SK-N-SH (cell line): ENCODE measurements around the gene RIN3. TPM values are rescaled to one million over a fixed set of nuclear protein-coding genes. Genes with fewer than 3 reads are reported as not detected.

ENCODE experiments used
- CTCF ChIA-PET: fragments of 300-600, 350-600 bp; formaldehyde crosslinking; extraction: SDS; loops from one replicate; lab custom pipeline; 2021; lab: Yijun Ruan, JAX
- POLR2A ChIA-PET: fragments of 350-600 bp; sonication (Branson Sonifier 250); formaldehyde crosslinking; extraction: SDS; loops from one replicate; lab custom pipeline; 2020; ENCODE audit warnings: antibody characterized with exemption, inconsistent platforms; lab: Yijun Ruan, JAX
- DNase-seq: peaks from one replicate; pipeline ENCODE4 v3.0.0; 2012
- H2AFZ ChIP-seq: fragments of 200-600 bp; sonication (generic); 2 replicates; pipeline ENCODE4 v1.8.1; 2016; ENCODE audit warnings: antibody characterized with exemption, mild to moderate bottlenecking, low read depth
- H3F3A ChIP-seq: fragments of 200-600 bp; sonication (generic); replicated peaks from 2 replicates; pipeline ENCODE3; 2016; ENCODE audit warnings: antibody characterized with exemption, mild to moderate bottlenecking; ENCODE audit not compliant: insufficient read depth
- H3K27ac ChIP-seq, 2 experiments: fragments of 200-500 bp in 1 of 2; fragments of 200-600 bp in 1 of 2; sonication (Bioruptor generic) in 1 of 2; sonication (generic), shearing (Covaris generic) in 1 of 2; 2 replicates each; pipeline versions ENCODE4 v1.5.1 to v1.6.1; 2014 to 2016; ENCODE audit warnings: low read depth in 2 of 2, inconsistent platforms in 1 of 2, low read length in 1 of 2, mild to moderate bottlenecking in 1 of 2, mixed read lengths in 1 of 2
- H3K27me3 ChIP-seq: fragments of 200-600 bp; sonication (generic), shearing (Covaris generic); 2 replicates; pipeline ENCODE4 v1.6.1; 2016; ENCODE audit warnings: mixed run types; ENCODE audit not compliant: insufficient read depth
- H3K36me3 ChIP-seq, 2 experiments: fragments of 200-500 bp in 1 of 2; fragments of 200-600 bp in 1 of 2; sonication (Bioruptor generic) in 1 of 2; sonication (generic) in 1 of 2; replicated peaks in 1 of 2; 2 replicates each; pipeline versions ENCODE3 to v1.5.1; 2014 to 2016; ENCODE audit warnings: low read length in 1 of 2, mild to moderate bottlenecking in 1 of 2; ENCODE audit not compliant: insufficient read depth in 2 of 2, control insufficient read depth in 1 of 2
- H3K4me1 ChIP-seq, 2 experiments: fragments of 200-500 bp in 1 of 2; fragments of 200-600 bp in 1 of 2; sonication (Bioruptor generic) in 1 of 2; sonication (generic), shearing (Covaris generic) in 1 of 2; 2 replicates each; pipeline versions ENCODE4 v1.5.1 to v1.6.1; 2014 to 2016; ENCODE audit warnings: low read depth in 1 of 2, low read length in 1 of 2, mixed run types in 1 of 2; ENCODE audit not compliant: insufficient read depth in 2 of 2, control insufficient read depth in 1 of 2
- H3K4me2 ChIP-seq: fragments of 200-600 bp; sonication (generic), shearing (Covaris generic); 2 replicates; pipeline ENCODE4 v1.6.1; 2017; ENCODE audit warnings: mixed run types
- H3K4me3 ChIP-seq, 2 experiments: fragments of 200-500 bp in 1 of 2; fragments of 200-600 bp in 1 of 2; sonication (Bioruptor generic) in 1 of 2; sonication (generic), shearing (Covaris generic) in 1 of 2; 2 replicates each; pipeline versions ENCODE4 v1.5.1 to v1.8.1; 2014 to 2016; ENCODE audit warnings: low read depth in 2 of 2, inconsistent platforms in 1 of 2, low read length in 1 of 2, mild to moderate bottlenecking in 1 of 2, mixed read lengths in 1 of 2, moderate library complexity in 1 of 2
- H3K79me2 ChIP-seq: fragments of 200-600 bp; sonication (generic); 2 replicates; pipeline ENCODE4 v1.8.1; 2017; ENCODE audit warnings: mild to moderate bottlenecking; ENCODE audit not compliant: insufficient read depth
- H3K9ac ChIP-seq: fragments of 200-600 bp; sonication (generic); 2 replicates; pipeline ENCODE4 v1.6.1; 2017; ENCODE audit warnings: mixed run types
- H3K9me2 ChIP-seq: fragments of 200-600 bp; sonication (generic); 2 replicates; pipeline ENCODE4 v1.6.1; 2017; ENCODE audit warnings: mixed run types
- H3K9me3 ChIP-seq: fragments of 200-600 bp; sonication (generic); 2 replicates; pipeline ENCODE4 v1.6.1; 2017; ENCODE audit warnings: mixed run types, mild to moderate bottlenecking, moderate library complexity
- H4K20me1 ChIP-seq: fragments of 200-600 bp; sonication (generic); 2 replicates; pipeline ENCODE4 v1.6.1; 2017; ENCODE audit warnings: mild to moderate bottlenecking, mixed run types; ENCODE audit not compliant: insufficient read depth
- FOSL2 ChIP-seq: IDR thresholded peaks from 2 replicates; pipeline ENCODE4 v1.4.0; 2012; ENCODE audit warnings: low read depth, mild to moderate bottlenecking, moderate library complexity, borderline replicate concordance
- FOXM1 ChIP-seq: IDR thresholded peaks from 2 replicates; pipeline ENCODE4 v1.4.0; 2012; ENCODE audit warnings: low read depth, mild to moderate bottlenecking
- MEF2A ChIP-seq: IDR thresholded peaks from 2 replicates; pipeline ENCODE4 v1.4.0; 2012; ENCODE audit warnings: low read depth, borderline replicate concordance
- NFIC ChIP-seq: IDR thresholded peaks from 2 replicates; pipeline ENCODE4 v1.4.0; 2012; ENCODE audit warnings: borderline replicate concordance
- NRF1 ChIP-seq: IDR thresholded peaks from 2 replicates; pipeline ENCODE4 v1.6.1; 2012; ENCODE audit warnings: low read depth, mild to moderate bottlenecking, low read length
- POLR2AphosphoS5 ChIP-seq: IDR thresholded peaks from 2 replicates; pipeline ENCODE4 v1.6.1; 2012; ENCODE audit warnings: low read depth, low read length
- RFX5 ChIP-seq: IDR thresholded peaks from 2 replicates; pipeline ENCODE4 v1.6.1; 2012; ENCODE audit warnings: mild to moderate bottlenecking, improper control_type of control experiment, low read length
- SMC3 ChIP-seq: IDR thresholded peaks from 2 replicates; pipeline ENCODE4 v1.6.1; 2012; ENCODE audit warnings: low read depth, low read length, improper control_type of control experiment
- TAF1 ChIP-seq: IDR thresholded peaks from 2 replicates; pipeline ENCODE4 v1.6.1; 2012; ENCODE audit warnings: low read depth, mild to moderate bottlenecking, low read length, moderate library complexity, borderline replicate concordance
- TCF12 ChIP-seq: IDR thresholded peaks from 2 replicates; pipeline ENCODE4 v1.4.0; 2012
- TEAD4 ChIP-seq: IDR thresholded peaks from 2 replicates; pipeline ENCODE4 v1.4.0; 2012; ENCODE audit warnings: mild to moderate bottlenecking, borderline replicate concordance; ENCODE audit not compliant: insufficient read depth
- YY1 ChIP-seq: IDR thresholded peaks from 2 replicates; pipeline ENCODE4 v1.4.0; 2012; ENCODE audit warnings: low read depth, mild to moderate bottlenecking
- WGBS: methylation state at CpG from one replicate; pipeline ENCODE4 v1.1.6; 2017; ENCODE audit warnings: low lambda C conversion rate; 5-methylcytosine and 5-hydroxymethylcytosine counted together
- polyA plus RNA-seq, 3 experiments: library from polyadenylated mRNA; depleted of rRNA; stranded (reverse); fragments of >200 nt; gene quantifications; 2 replicates each; pipeline ENCODE4 v1.2.3, GENCODE V29; 2012
- TF ChIP-seq, protein P1 (sequence below): IDR thresholded peaks from 2 replicates; pipeline ENCODE4 v1.4.0; 2012; ENCODE audit warnings: low read depth, borderline replicate concordance
- TF ChIP-seq, protein P2 (sequence below): IDR thresholded peaks from 2 replicates; pipeline ENCODE4 v1.4.0; 2012; ENCODE audit warnings: low read depth
- TF ChIP-seq, protein P3 (sequence below): fragments of 150-350 bp; IDR thresholded peaks from 2 replicates; pipeline ENCODE4 v1.6.1; 2017; ENCODE audit warnings: antibody characterized with exemption, low read length, low read depth, borderline replicate concordance

RIN3 gene
- polyA plus RNA-seq, 1 of the 3 experiments (the other 2 are of a cell fraction), result 12.4 TPM

DNA sequence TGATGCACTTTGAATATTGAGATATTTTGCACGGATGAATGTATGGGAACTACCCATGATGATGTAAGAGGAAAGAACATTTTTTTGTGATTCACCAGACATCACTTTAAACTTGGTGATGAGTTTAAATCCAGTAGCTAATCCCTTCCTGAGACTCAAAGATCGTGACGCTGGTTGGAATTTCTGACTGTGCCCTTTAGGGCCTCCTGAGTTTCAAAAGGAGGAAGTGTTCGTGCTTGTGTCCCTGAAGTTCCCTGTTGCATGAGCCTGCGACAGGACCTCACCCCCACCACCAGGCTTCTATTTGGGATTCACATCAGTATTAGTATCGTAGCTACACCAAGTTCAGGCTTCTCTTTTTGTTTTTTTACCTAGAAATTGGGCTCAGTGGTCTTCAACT, 18.6 kb upstream of the RIN3 start:
- Histone ChIP-seq H3K9me2 (no peaks in the 10 kb centered on the region), H3K4me1 (no peaks in the 10 kb centered on the region), H3K9ac (no peak overlapping the region), H3F3A (no peaks in the 10 kb centered on the region), H3K27ac (no peak overlapping the region), H3K4me3 (no peak overlapping the region), H4K20me1 (no peaks in the 10 kb centered on the region), H2AFZ (peak overlapping the region; percentile 73; the same call in 1 of the 2 replicates), H3K9me3 (no peaks in the 10 kb centered on the region), H3K4me2 (no peak overlapping the region), H3K79me2 (no peaks in the 10 kb centered on the region), H3K36me3 (no peaks in the 10 kb centered on the region), H3K27me3 (no peaks in the 10 kb centered on the region)
- ChIA-PET POLR2A (no interaction called here), CTCF (no interaction called here)
- DNase-seq, result no peak
- 35% methylated on average over 6 of the region's 6 CpGs for WGBS
- TF ChIP-seq, protein P1, sequence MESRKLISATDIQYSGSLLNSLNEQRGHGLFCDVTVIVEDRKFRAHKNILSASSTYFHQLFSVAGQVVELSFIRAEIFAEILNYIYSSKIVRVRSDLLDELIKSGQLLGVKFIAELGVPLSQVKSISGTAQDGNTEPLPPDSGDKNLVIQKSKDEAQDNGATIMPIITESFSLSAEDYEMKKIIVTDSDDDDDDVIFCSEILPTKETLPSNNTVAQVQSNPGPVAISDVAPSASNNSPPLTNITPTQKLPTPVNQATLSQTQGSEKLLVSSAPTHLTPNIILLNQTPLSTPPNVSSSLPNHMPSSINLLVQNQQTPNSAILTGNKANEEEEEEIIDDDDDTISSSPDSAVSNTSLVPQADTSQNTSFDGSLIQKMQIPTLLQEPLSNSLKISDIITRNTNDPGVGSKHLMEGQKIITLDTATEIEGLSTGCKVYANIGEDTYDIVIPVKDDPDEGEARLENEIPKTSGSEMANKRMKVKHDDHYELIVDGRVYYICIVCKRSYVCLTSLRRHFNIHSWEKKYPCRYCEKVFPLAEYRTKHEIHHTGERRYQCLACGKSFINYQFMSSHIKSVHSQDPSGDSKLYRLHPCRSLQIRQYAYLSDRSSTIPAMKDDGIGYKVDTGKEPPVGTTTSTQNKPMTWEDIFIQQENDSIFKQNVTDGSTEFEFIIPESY, result no peak
- TF ChIP-seq YY1, result no peak
- TF ChIP-seq POLR2AphosphoS5, result no peak
- TF ChIP-seq, protein P2, sequence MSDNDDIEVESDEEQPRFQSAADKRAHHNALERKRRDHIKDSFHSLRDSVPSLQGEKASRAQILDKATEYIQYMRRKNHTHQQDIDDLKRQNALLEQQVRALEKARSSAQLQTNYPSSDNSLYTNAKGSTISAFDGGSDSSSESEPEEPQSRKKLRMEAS, result no peak
- no peak for TF ChIP-seq MEF2A
- no peak for TF ChIP-seq TEAD4
- TF ChIP-seq, protein P3, sequence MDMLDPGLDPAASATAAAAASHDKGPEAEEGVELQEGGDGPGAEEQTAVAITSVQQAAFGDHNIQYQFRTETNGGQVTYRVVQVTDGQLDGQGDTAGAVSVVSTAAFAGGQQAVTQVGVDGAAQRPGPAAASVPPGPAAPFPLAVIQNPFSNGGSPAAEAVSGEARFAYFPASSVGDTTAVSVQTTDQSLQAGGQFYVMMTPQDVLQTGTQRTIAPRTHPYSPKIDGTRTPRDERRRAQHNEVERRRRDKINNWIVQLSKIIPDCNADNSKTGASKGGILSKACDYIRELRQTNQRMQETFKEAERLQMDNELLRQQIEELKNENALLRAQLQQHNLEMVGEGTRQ, result no peak
- no peak for TF ChIP-seq TCF12
- TF ChIP-seq FOSL2, result no peak

DNA sequence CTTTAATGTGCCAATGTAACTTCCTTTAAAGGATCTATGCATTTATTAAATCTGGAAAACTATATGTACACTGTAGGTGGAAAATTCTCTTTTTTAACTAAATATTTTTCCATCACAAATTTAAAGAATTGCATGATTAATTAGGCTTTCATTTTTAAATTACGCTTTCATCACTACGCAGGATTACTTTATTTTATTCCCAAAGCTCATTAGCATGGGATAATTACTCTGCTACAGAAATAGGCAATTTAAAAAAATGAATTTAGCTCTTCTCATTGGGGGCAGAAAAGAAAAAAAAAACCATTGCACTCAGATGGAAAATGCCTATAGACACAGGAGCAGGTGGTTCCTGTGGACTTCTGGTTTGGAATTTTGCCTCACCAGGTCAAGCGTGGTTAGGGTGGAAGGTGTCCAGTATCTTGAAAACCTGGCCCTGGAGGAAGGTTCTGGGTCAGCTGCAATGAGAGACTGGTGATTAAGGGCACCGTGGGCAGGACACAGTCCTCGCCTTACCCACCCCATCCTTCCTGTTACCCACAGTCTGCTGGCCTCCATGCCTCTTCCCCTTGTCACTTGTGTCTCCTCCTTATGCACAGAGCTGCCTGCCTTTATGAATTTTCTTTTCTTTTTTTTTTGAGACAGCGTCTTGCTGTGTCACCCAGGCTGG, 17.3 kb upstream of the RIN3 start:
- Histone ChIP-seq H3K4me3 (no peak overlapping the region), H2AFZ (no peak overlapping the region), H3K9ac (no peak overlapping the region), H3K4me1 (peaks cover 0 to 3% of the 10 kb centered on the region in 2 experiments; a peak in 1 of 4 replicates), H3F3A (peaks cover 2% of the 10 kb centered on the region), H4K20me1 (no peaks in the 10 kb centered on the region), H3K79me2 (no peaks in the 10 kb centered on the region), H3K27ac (no peak overlapping the region), H3K4me2 (no peak overlapping the region), H3K36me3 (no peaks in the 10 kb centered on the region), H3K9me3 (no peaks in the 10 kb centered on the region), H3K9me2 (no peaks in the 10 kb centered on the region), H3K27me3 (no peaks in the 10 kb centered on the region)
- CTCF ChIA-PET, result interaction anchor here (0.8 kb wide), 1 partner anchor 190 kb away, joined by 3 read pairs; no protein-coding TSS in a partner anchor
- 74% methylated on average over 5 of the region's 6 CpGs for WGBS
- TF ChIP-seq, protein P3, result no peak
- TF ChIP-seq FOXM1, result no peak
- no peak for TF ChIP-seq NFIC
- no peak for TF ChIP-seq SMC3
- no peak for TF ChIP-seq FOSL2
- no peak for TF ChIP-seq NRF1
- TF ChIP-seq RFX5, result no peak
- TF ChIP-seq TAF1, result no peak
- DNase-seq, result no peak
- POLR2A ChIA-PET, result no interaction called here
